Effector memory CD4-positive, alpha-beta T cell (primary cell): ENCODE results near the gene POC1A.

Experiments used
- DNase-seq, 3 donors: peaks; one replicate each; pipeline ENCODE4 v3.0.0-alpha.2; 2020
- H3K27ac ChIP-seq: 2 replicates; pipeline ENCODE4 v1.7.0; 2013; ENCODE audit warnings: mild to moderate bottlenecking, low read length, moderate library complexity; ENCODE audit not compliant: insufficient read depth, poor library complexity, severe bottlenecking
- H3K27me3 ChIP-seq: replicated peaks from 2 replicates; pipeline ENCODE4 v1.7.0; 2013; ENCODE audit warnings: mild to moderate bottlenecking, low read length; ENCODE audit not compliant: insufficient read depth, control insufficient read depth, poor library complexity, severe bottlenecking
- H3K36me3 ChIP-seq: 2 replicates; pipeline ENCODE4 v1.7.0; 2013; ENCODE audit warnings: mild to moderate bottlenecking, low read length, moderate library complexity; ENCODE audit not compliant: control insufficient read depth, insufficient read depth
- H3K4me1 ChIP-seq: 2 replicates; pipeline ENCODE4 v1.7.0; 2013; ENCODE audit warnings: low read length, mild to moderate bottlenecking; ENCODE audit not compliant: control insufficient read depth, insufficient read depth, poor library complexity, severe bottlenecking
- H3K4me3 ChIP-seq: 2 replicates; pipeline ENCODE4 v1.7.0; 2013; ENCODE audit warnings: low read length, low read depth, mild to moderate bottlenecking; ENCODE audit not compliant: insufficient read depth, poor library complexity, severe bottlenecking
- H3K9me3 ChIP-seq: 2 replicates; pipeline ENCODE4 v1.7.0; 2013; ENCODE audit warnings: mild to moderate bottlenecking, low read length, moderate library complexity; ENCODE audit not compliant: control insufficient read depth

The POC1A gene

DNA sequence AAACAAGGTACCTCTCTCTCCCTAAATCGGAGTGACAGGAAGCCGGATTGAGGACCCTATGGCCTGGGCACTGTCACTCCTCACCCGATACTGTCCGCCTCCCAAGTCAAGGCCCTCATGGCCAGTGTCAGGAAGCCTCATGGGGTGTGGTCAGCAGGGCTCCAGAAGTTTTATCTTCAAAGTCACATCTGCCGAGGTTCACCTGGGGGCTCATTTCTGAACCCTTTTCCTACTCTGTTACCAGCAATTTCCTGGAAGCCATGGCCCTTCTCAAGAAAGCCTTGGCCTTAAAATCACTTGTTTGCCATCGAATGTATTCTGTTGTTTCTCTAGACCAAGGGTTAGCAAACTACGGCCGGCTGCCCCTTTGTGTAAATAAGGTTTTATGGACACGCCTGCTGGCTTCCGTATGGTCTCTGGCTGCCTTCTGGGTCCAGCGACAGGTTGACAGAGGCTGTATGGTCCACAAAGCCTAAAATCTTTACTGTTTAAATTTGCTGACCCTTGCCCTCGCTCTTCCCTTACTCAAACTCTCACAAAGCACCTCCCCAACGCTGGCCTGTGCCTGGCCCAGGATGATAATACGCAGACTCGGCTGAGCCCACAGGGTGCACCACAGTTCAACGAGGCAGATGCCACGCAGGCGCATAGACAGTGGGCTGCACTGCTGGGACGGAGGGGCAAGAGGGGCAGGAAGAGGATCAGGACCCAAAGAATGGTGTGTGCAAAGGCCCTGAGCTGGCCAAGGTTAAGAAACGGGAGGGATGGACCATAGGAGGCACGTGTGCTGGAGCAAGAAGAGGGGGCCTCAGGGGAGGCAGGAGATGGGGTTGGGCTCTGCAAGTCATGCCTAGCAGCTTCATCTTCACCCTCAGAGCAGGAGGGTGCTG is 73.1 kb downstream of the POC1A start:
- H3K36me3 ChIP-seq: no peaks in the 10 kb centered on the region
- H3K4me1 ChIP-seq: no peaks in the 10 kb centered on the region
- no peak overlapping the region for H3K27ac ChIP-seq
- no peaks in the 10 kb centered on the region for H3K27me3 ChIP-seq
- no peaks in the 10 kb centered on the region for H3K9me3 ChIP-seq
- DNase-seq: no peak
- H3K4me3 ChIP-seq: no peak overlapping the region

DNA sequence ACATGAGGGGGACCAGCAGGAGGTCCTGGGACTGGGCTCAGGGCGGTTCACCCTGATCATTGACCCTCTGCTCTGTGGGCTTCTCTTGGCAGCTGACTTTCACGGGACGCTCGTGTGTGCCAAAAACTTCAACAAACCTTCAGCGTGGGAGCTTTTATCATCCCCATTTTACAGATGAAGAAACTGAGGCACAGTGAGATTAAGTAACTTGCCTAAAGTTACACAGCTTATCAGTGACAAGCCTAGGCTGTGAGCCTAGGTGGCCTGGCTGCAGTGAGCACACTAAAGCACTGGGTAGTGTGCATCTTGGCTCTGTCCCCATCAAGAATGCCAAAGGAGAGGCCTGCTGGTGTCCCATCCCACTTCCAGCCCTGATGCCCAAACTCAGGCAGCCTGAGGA is 74.3 kb downstream of the POC1A start:
- Histone ChIP-seq H3K27ac (no peak overlapping the region), H3K36me3 (no peaks in the 10 kb centered on the region), H3K27me3 (no peaks in the 10 kb centered on the region), H3K9me3 (no peaks in the 10 kb centered on the region), H3K4me3 (no peak overlapping the region), H3K4me1 (no peaks in the 10 kb centered on the region)
- no peak for DNase-seq

GRCh38 chr3:52078781-52079560 is 75.3 kb downstream of the POC1A start:
- no peaks in the 10 kb centered on the region for H3K36me3 ChIP-seq
- H3K9me3 ChIP-seq: no peaks in the 10 kb centered on the region
- no peak overlapping the region for H3K27ac ChIP-seq

DNA sequence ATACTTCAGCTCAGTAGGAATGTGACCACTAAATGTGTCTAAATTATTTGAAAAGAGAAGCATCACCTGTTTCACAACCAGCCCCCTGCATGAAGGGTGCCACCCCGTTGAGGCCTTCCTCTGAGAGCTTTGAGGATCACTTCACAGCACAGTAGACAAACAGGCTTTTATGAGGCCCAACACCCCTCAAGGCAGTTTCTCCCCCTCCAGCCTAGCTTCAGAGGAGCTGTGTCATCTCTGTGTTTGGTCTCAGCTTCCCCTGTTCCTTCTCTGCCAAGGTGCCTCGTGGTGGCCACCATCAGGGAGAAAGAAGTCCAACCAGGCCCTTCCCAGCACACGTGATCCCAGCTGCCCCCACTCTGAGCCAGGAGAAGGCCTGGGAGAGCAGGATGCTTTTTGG is 76.3 kb downstream of the POC1A start:
- no peak overlapping the region for H3K27ac ChIP-seq
- DNase-seq: no peak
- H3K4me3 ChIP-seq: no peak overlapping the region
- H3K27me3 ChIP-seq: no peaks in the 10 kb centered on the region
- no peaks in the 10 kb centered on the region for H3K4me1 ChIP-seq
- H3K36me3 ChIP-seq: no peaks in the 10 kb centered on the region
- H3K9me3 ChIP-seq: no peaks in the 10 kb centered on the region

More at GRCh38 chr3:52078781-52079560, 75.3 kb downstream of the POC1A start:
- DNase-seq: no peak
- H3K27me3 ChIP-seq: no peaks in the 10 kb centered on the region
- no peak overlapping the region for H3K4me3 ChIP-seq
- no peaks in the 10 kb centered on the region for H3K4me1 ChIP-seq

GRCh38 chr3:52076896-52077780 is 77.1 kb downstream of the POC1A start:
- DNase-seq: no peak
- no peaks in the 10 kb centered on the region for H3K27me3 ChIP-seq
- H3K4me3 ChIP-seq: no peak overlapping the region
- H3K9me3 ChIP-seq: no peaks in the 10 kb centered on the region
- H3K27ac ChIP-seq: no peak overlapping the region
- no peaks in the 10 kb centered on the region for H3K4me1 ChIP-seq
- no peaks in the 10 kb centered on the region for H3K36me3 ChIP-seq

GRCh38 chr3:52073490-52073889 is 80.7 kb downstream of the POC1A start:
- Histone ChIP-seq H3K27me3 (no peaks in the 10 kb centered on the region), H3K9me3 (no peaks in the 10 kb centered on the region), H3K4me1 (no peaks in the 10 kb centered on the region), H3K36me3 (no peaks in the 10 kb centered on the region), H3K27ac (no peak overlapping the region), H3K4me3 (no peak overlapping the region)
- DNase-seq: no peak

- Histone ChIP-seq H3K4me3 (no peak overlapping the region), H3K27me3 (no peaks in the 10 kb centered on the region), H3K27ac (no peak overlapping the region), H3K36me3 (no peaks in the 10 kb centered on the region), H3K9me3 (no peaks in the 10 kb centered on the region), H3K4me1 (no peaks in the 10 kb centered on the region)
- DNase-seq: no peak
Observed at GRCh38 chr3:52072471-52072870, 81.8 kb downstream of the POC1A start.

DNA sequence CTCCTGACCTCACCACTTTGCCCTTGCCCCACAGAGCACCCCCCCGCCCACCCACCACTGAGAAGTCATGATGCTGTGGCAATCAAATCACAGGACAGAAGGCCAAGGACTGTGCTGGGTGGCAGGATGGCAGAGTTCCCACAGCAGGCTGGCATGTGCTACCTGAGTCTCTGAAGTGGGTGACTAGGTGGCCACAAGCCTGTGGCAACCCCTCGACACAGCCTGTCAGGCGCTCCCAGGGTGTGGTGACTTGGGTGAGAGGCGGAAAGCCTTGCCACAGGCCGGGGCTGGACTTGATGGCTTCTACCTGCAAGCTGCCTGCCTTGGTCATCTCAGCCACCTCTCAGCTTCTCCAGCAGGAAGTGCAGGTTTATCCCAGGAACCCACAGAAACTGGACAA is 82.2 kb downstream of the POC1A start:
- no peaks in the 10 kb centered on the region for H3K4me1 ChIP-seq
- H3K4me3 ChIP-seq: no peak overlapping the region
- no peaks in the 10 kb centered on the region for H3K27me3 ChIP-seq
- DNase-seq: no peak
- H3K9me3 ChIP-seq: no peaks in the 10 kb centered on the region
- no peak overlapping the region for H3K27ac ChIP-seq
- H3K36me3 ChIP-seq: no peaks in the 10 kb centered on the region

- no peak for DNase-seq
- Histone ChIP-seq H3K36me3 (no peaks in the 10 kb centered on the region), H3K4me1 (no peaks in the 10 kb centered on the region), H3K27me3 (no peaks in the 10 kb centered on the region), H3K27ac (no peak overlapping the region), H3K9me3 (no peaks in the 10 kb centered on the region), H3K4me3 (no peak overlapping the region)
Observed at GRCh38 chr3:52070724-52071621, 83.2 kb downstream of the POC1A start.
